ENCODE measurements around the gene TCEA2.

The TCEA2 gene

DNA sequence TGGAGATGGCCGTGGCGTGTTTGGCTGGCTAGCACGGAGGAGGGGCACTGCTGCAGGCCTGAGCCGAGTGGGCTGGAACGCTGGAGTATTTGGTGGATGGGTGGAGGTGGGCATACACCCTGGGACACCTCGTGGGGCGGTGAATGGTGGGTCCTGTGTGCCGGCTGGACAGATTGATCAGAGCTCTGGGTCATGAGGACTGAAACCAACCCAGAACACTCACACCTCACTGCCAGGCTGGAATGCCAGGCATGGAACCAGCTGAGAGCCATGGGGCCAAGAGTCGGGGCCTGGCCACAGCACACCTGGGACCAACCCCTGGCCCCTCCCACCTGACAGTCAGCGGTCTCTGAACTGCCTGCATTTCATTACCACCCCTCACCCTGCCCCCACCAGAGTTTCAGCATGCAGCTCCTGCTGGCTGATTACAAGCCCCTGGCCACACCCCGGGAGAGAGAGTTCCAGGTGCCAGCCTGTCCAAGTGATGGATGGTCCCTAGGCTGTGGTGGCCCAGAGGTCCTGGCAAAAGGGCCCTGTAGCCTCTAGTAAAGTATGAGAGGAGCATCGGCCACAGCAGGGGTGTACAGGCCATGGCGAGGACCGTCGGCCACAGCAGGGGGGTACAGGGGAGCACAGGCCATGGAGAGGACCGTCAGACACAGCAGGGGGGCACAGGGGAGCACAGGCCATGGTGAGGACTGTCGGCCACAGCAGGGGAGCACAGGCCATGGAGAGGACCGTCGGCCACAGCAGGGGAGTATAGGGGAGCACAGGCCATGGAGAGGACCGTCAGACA, 41.1 kb downstream of the TCEA2 start:
- peaks cover 13% of the 10 kb centered on the region for H3K4me1 ChIP-seq (ENCODE audit: low read length)
- no peak overlapping the region for H3K4me2 ChIP-seq (ENCODE audit: low read depth, low read length)
- H3K36me3 ChIP-seq (replicated peaks; ENCODE audit: insufficient read depth, low read length), result no peaks in the 10 kb centered on the region
- no peaks in the 10 kb centered on the region for H3K9me3 ChIP-seq (replicated peaks; ENCODE audit: insufficient read depth, low read length)
- H3K4me3 ChIP-seq (ENCODE audit: low read length), result no peak overlapping the region
- no peak overlapping the region for H3K27ac ChIP-seq (ENCODE audit: low read length)
- H3K27me3 ChIP-seq (replicated peaks; ENCODE audit: insufficient read depth, low read length), result peaks cover 82% of the 10 kb centered on the region
- H3K9ac ChIP-seq (ENCODE audit: low read length), result no peak overlapping the region
- no peak for DNase-seq
- no peak for TF ChIP-seq EZH2phosphoT487 (IDR thresholded peaks at IDR 0.05; ENCODE audit: low read length)
- TF ChIP-seq EZH2 (optimal IDR thresholded peaks at IDR 0.05; ENCODE audit: low read depth, low read length), result no peak
- TF ChIP-seq, protein P1, sequence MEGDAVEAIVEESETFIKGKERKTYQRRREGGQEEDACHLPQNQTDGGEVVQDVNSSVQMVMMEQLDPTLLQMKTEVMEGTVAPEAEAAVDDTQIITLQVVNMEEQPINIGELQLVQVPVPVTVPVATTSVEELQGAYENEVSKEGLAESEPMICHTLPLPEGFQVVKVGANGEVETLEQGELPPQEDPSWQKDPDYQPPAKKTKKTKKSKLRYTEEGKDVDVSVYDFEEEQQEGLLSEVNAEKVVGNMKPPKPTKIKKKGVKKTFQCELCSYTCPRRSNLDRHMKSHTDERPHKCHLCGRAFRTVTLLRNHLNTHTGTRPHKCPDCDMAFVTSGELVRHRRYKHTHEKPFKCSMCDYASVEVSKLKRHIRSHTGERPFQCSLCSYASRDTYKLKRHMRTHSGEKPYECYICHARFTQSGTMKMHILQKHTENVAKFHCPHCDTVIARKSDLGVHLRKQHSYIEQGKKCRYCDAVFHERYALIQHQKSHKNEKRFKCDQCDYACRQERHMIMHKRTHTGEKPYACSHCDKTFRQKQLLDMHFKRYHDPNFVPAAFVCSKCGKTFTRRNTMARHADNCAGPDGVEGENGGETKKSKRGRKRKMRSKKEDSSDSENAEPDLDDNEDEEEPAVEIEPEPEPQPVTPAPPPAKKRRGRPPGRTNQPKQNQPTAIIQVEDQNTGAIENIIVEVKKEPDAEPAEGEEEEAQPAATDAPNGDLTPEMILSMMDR (IDR thresholded peaks at IDR 0.05; ENCODE audit: low read length), result no peak
- no peaks in the 10 kb centered on the region for H3F3A ChIP-seq (ENCODE audit: insufficient read depth, low read length)
- H4K20me1 ChIP-seq (ENCODE audit: insufficient read depth, low read length), result no peaks in the 10 kb centered on the region
- H2AFZ ChIP-seq (ENCODE audit: low read length), result no peak overlapping the region
- no peaks in the 10 kb centered on the region for H3K9me2 ChIP-seq (replicated peaks; ENCODE audit: insufficient read depth, low read length)
- no peaks in the 10 kb centered on the region for H3K79me2 ChIP-seq (ENCODE audit: low read length)

DNA sequence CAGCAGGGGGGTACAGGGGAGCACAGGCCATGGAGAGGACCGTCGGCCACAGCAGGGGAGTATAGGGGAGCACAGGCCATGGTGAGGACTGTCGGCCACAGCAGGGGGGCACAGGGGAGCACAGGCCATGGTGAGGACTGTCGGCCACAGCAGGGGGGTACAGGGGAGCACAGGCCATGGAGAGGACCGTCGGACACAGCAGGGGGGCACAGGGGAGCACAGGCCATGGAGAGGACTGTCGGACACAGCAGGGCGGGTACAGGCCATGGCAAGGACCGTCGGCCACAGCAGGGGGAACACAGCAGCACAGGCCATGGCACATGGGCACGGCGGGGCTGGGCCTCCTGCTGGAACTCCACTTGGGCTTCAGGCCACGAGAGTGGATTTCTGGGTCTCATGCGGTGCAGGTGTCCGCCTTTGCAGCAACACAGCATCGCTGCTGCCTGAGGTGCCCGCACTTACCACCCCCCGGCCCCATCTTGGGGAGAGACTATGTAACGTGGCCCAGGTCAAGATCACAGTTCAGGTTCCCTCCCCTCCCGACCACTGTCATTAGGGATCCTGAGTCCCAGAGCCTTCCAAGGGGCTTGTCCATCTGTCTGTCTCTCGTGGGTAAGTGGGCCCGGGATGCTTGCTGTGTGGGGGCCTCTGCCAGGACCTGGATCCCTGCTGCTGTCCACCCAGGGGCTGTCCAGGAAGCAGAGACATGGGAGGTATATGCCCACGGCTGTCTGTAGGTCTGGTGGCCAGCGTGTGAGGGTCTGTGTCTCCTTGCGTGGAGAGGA, 41.9 kb downstream of the TCEA2 start:
- Histone ChIP-seq H3K36me3 (replicated peaks; ENCODE audit: insufficient read depth, low read length) (no peaks in the 10 kb centered on the region), H3K4me3 (ENCODE audit: low read length) (no peak overlapping the region), H3K9ac (ENCODE audit: low read length) (no peak overlapping the region), H3K4me1 (ENCODE audit: low read length) (peaks cover 8% of the 10 kb centered on the region; the same call in 1 of the 2 replicates), H2AFZ (ENCODE audit: low read length) (no peak overlapping the region), H3K27me3 (replicated peaks; ENCODE audit: insufficient read depth, low read length) (peaks cover 90% of the 10 kb centered on the region), H3F3A (ENCODE audit: insufficient read depth, low read length) (no peaks in the 10 kb centered on the region), H3K27ac (ENCODE audit: low read length) (no peak overlapping the region), H3K4me2 (ENCODE audit: low read depth, low read length) (no peak overlapping the region), H3K79me2 (ENCODE audit: low read length) (no peaks in the 10 kb centered on the region), H3K9me3 (replicated peaks; ENCODE audit: insufficient read depth, low read length) (no peaks in the 10 kb centered on the region), H4K20me1 (ENCODE audit: insufficient read depth, low read length) (no peaks in the 10 kb centered on the region), H3K9me2 (replicated peaks; ENCODE audit: insufficient read depth, low read length) (no peaks in the 10 kb centered on the region)
- DNase-seq, result no peak
- TF ChIP-seq EZH2 (optimal IDR thresholded peaks at IDR 0.05; ENCODE audit: low read depth, low read length) (no peak), EZH2phosphoT487 (IDR thresholded peaks at IDR 0.05; ENCODE audit: low read length) (no peak)
- TF ChIP-seq, protein P1 (IDR thresholded peaks at IDR 0.05; ENCODE audit: low read length), result no peak

DNA sequence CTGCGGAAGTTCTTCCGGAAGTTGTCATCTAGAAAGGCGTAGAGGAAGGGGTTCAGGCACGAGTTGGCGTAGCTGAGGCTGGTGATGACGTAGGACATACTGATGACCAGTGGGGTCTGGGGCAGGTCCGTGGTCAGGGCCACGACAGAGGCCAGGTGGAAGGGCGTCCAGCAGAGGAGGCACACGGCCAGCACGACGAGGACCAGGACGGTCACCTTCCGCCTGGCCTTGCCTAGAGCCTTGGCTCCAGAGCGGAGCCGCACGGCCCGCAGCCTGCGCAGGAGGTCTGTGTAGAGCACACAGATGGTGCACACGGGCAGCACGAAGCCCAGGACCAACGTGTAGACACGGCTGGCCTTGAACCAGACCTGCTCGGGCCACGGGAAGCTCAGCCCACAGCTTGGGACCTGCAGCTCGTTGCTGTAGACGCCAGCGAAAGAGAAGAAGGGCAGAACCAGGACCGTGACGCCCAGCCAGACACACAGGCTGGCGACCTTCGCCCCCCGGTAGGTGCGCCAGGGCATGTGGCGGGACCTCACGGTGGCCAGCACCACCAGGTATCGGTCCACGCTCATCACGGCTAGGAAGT, 42.9 kb downstream of the TCEA2 start:
- TF ChIP-seq EZH2phosphoT487 (IDR thresholded peaks at IDR 0.05; ENCODE audit: low read length), result no peak
- TF ChIP-seq, protein P1 (IDR thresholded peaks at IDR 0.05; ENCODE audit: low read length), result no peak
- no peak for TF ChIP-seq EZH2 (optimal IDR thresholded peaks at IDR 0.05; ENCODE audit: low read depth, low read length)
- Histone ChIP-seq H3K79me2 (ENCODE audit: low read length) (no peaks in the 10 kb centered on the region), H3F3A (ENCODE audit: insufficient read depth, low read length) (no peaks in the 10 kb centered on the region), H3K27ac (ENCODE audit: low read length) (no peak overlapping the region), H2AFZ (ENCODE audit: low read length) (no peak overlapping the region), H3K9ac (ENCODE audit: low read length) (no peak overlapping the region), H3K4me3 (ENCODE audit: low read length) (no peak overlapping the region), H3K4me1 (ENCODE audit: low read length) (no peaks in the 10 kb centered on the region), H3K27me3 (replicated peaks; ENCODE audit: insufficient read depth, low read length) (peaks cover 92% of the 10 kb centered on the region), H3K4me2 (ENCODE audit: low read depth, low read length) (no peak overlapping the region), H3K9me2 (replicated peaks; ENCODE audit: insufficient read depth, low read length) (no peaks in the 10 kb centered on the region), H3K9me3 (replicated peaks; ENCODE audit: insufficient read depth, low read length) (no peaks in the 10 kb centered on the region), H3K36me3 (replicated peaks; ENCODE audit: insufficient read depth, low read length) (no peaks in the 10 kb centered on the region), H4K20me1 (ENCODE audit: insufficient read depth, low read length) (no peaks in the 10 kb centered on the region)
- DNase-seq, result no peak

Data from MM.1S (cell line).